KG1 (cell line): ENCODE data around the gene THOC1.

Source experiments
- DNase-seq: peaks from one replicate; lab custom pipeline; 2025; lab: John Stamatoyannopoulos, UW

Gene THOC1

DNA sequence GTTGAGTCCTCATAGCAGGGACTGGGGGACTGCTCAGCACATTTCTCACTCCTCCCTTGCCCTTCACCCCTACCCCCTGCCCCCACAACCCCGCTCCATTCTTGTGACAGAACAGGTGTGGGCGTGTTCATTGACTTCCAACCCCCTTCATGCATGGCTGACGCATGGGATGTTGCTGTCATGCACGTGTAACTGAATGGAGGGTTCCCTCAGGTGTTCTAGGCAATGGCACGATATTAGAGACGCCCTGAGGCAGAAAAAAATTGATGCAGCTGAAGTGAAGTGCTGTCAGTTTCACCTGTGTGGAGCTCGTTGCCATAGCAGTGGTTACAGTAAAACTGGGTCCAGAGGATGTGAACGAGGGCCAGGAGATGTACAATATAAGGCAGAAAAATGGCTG, 6.5 kb upstream of the THOC1 start:
- DNase-seq: no peak

DNA sequence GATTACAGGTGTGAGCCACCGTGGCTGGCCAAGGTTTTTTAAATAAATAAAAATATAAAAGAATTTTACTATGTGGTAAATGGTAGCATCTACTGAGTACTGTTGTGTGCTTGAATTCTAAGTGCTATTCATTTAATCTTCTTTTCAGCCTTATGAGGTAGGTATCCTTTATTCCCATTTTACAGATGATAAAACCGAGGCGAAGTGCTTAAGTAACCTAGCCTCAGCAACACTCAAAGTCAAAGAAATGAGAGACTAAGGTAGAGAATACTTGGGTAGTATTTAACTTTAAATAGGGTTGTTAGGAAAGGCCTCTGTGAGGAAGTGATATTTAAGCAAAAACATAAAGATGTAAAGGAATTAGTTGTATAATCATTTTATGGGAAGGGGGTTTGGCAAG, 5.7 kb upstream of the THOC1 start:
- DNase-seq: no peak

DNA sequence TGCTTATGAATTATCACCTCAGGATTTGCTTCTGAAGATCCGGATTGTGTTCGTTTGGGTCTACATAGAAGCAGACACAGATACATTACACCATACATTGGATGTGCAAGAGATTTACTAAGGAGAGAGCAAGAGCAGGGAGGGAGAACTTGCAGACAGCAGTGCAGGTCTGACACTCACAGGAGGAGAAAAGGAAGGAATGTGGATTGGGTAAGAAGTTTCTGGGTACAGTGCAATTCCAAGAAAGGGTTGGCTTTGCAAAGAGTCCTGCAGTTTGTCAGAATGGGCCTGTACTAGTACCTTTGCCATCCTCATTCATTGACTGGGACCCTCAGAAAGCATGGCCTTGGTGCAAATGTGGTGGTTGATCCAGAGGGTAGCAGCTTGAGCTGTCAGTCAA, 4.8 kb upstream of the THOC1 start:
- no peak for DNase-seq

DNA sequence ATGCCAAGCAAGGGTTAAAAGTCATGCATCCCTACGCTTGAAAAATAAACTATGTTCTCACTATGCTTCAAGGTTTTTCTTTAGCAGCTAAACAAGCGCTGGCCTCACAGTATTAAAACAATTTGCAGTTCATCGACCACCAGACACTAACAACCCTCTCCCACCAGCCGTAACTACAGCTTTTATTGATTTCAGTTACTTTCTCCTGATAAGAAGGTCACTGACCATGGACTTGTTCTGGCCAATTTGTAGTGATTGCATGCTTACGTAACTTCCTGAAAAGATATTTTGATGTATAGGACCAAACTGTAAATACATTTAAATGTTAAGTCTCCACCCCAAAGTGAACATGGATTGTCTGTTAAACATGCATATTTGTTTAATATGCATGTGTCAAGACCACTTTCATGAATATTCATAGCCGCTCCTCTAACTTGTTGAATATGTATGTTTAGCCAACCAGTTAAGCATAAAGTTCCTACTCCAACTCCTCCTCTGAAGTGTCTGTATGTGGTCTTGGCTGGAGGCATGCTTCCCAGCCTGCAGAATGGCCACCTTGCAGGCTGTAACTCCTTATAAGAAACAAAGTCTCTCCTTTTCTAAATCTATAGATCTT, 1.7 kb upstream of the THOC1 start:
- DNase-seq: no peak

DNA sequence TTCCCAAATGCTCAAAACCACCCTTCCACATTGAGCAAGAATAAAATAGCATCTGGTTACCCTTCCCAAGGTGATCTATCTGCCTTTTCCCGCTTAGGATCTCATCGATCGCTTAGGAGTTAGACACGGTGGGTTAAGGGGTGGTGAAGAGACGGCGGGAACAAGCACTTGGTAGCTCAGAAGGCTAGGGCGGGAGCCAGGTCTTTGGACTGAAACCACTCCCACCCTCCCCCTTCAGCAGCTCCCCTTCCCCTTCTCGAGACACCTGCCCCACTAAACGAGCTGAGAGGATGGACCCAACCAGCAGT, 513 bp downstream of the THOC1 start:
- DNase-seq: no peak

DNA sequence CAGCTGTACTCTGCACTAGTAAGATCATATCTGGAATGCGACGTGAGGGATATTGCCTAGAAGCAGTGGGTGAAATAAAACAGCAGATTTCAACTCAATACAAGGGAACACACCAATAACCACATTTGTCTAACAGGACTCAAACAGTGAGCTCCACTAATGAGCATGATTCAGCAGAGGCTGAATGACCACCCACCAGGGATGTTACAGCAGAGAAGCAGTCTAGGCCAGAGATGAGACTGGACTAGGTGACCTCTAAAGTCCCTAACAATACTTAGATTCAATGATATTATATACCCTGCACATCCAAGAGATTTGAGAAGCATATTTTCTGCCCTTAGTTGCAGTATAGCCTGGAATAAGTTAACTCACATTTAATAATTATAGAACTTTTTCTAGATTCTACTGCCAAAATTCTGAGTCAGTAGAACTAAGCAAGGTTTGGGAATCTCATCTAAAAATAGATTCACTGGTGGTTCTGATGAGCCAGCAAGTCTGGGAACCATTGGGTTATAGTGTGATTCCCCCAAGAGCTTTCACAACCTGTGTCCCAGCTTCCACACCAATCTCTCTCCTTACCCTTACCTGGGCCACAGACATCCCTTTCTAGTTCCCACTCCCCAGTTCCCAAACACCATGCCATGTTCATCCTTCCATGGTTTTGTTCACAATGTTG, 6.3 kb downstream of the THOC1 start:
- DNase-seq: no peak

DNA sequence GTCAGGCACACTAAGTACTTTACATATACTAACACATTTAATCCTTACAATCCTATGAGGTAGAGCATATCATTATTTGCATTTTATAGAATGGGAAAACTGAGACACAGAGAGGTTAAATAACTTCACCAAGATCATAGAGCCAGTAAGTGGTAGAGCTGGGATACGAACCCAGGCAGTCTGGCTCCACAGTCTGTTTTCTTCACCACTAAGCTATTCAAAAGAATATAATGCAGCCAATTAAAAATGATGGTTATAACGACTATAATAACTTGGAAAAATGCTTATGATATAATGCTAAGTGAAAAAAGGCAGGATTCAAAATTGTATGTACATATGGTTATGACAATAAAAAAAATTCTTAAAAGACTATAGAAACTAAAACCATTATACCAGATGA, 7.3 kb downstream of the THOC1 start:
- DNase-seq: no peak

DNA sequence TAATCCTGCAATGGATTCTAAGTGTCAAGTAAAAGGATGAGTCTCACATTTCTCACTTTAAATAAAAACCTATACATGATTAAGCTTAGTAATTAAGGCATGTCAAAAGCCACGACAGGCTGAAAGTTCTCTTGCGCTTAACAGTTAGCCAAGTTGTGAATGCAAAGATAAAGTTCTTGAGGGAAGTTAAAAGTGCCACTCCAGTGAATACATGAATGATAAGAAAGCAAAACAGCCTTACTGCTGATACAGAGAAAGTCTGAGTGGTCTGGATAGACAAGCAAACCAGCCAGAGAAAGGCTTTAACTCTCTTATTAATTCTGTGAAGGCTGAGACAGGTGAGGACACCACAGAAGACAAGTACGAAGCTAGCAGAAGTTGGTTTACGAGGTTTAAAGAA, 12.7 kb downstream of the THOC1 start:
- DNase-seq: no peak

DNA sequence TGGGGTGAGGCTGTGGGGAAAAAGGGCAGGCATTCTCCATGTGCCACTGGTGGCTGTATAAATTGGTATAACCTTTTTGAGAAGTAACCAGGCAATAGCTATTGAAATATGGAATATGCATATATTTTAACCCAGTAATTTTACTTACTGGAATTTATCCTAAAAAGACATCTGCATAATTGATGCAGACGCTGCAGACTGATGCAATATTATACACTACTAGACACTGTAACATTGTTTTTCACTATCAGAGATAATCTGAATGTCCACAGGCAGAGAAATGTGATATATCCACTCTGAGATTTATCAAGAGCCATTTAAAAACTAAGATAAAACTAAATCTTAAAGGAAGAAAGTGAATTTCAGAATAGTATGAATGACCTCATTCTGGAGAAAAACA, 14.7 kb downstream of the THOC1 start:
- DNase-seq: no peak

DNA sequence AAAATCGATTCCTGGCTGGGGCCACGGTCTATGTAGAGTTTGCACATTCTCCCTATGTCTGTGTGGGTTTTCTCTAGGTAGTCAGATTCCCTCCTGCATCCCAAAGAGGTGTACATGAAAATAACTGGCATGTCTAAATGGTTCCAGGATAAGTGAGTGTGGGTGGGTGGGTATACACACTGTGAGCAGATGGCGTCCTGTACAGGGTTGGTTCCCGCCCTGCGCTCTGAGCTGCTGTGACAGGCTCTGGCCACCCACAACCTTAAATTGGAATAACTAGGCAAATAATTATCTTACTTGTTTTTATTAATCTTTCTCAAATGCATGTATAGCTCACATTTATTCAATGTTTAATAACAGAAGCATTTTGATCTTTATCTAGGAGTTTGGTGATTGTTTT, 16.3 kb downstream of the THOC1 start:
- DNase-seq: no peak

DNA sequence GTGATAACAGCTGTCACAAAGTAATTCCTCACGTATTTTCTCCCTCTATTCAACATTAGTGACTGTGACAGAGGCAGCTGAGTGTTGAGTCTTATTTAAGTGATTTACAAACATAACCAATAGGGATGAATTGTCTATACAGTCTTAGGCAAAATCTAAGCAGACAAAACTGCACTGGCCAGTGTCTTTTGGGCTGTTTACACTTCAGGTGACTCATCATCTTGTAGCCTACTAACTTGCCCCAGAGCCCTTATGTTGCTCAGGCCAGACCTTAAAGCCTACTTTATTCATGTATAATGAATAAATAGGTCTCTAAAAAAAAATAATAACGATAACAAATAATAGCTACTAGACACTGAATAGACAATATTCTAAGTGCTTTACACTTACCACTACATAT, 17.2 kb downstream of the THOC1 start:
- DNase-seq: no peak

DNA sequence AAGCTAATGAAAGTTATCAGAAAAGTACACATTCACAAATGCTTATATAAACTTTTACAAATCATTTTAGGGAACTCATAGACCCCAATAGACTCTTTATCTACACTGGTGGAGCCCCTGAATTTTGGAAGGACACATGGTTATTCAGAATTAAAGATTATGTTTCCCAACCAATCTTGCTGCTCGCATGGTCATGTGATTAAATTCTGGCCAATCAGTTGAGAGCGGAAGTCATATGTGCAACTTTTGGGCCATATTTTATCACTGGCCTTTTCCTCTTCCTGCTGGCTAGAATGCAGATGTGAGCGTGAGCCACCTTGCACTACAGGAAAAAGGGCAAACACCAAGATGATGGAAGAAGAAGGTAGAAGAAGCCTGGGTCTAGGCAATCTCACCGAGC, 19.8 kb downstream of the THOC1 start:
- no peak for DNase-seq

DNA sequence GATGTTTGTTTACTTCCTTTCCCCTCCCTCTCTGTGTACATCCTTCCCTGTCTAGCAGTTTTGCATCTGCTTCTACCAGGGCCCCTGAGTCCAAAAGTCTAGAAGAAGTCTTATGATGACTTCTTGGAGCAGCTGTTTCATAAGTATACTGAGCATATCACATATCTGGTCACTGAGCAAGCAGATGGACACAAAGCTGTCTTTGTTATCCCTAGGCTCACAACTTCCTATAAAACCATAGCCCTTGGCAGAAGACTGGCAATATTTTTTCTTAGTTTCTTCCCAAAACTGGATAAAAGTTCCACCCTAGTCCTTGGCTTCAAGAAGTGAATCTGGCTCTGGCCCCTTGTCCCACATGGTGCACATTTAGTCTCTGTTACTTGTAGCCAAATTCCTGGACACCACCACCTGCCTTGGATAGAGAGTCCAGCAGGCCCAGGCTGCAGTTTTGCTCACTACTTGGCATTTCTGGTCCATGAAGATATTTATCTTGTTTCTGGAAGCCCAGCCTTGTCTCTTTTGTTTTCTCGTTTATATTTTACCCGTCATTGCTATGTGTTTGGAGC, 22.5 kb downstream of the THOC1 start:
- DNase-seq: no peak

DNA sequence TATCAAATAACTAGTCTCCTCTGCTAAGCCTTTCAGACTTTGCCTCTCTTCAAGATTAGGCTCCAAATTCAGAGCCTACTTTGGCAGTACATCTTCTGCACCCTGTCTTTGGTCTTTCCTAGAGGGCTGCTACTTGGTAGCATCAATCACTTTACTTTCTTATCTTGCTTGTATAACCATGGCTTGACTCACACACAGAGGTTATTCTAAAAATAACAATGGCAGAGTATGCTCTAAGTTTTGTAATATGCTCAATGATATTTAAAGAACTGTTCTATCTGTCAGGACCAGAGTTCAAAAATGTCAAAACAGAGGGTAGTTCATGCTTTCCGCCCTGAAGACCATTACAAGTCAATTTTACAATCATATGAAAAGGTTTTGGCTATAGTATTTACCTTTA, 27.7 kb downstream of the THOC1 start:
- no peak for DNase-seq

DNA sequence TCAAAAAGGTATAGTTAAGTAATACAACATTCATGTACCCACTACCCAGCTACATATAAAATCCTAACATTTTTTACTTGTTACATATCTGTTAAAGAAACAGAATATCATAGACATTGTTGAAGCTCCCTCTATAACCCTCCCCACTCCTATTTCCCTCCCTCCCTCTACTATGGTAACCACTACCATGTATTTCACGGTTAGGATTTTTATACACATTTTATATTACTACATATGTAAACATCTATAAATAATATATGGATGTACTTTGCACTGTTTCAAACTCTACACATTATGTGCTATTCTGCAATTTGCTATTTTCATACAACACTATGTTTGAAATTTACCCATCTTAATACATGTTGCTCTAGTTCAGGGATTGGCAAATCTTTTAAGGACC, 36.3 kb downstream of the THOC1 start:
- DNase-seq: no peak

DNA sequence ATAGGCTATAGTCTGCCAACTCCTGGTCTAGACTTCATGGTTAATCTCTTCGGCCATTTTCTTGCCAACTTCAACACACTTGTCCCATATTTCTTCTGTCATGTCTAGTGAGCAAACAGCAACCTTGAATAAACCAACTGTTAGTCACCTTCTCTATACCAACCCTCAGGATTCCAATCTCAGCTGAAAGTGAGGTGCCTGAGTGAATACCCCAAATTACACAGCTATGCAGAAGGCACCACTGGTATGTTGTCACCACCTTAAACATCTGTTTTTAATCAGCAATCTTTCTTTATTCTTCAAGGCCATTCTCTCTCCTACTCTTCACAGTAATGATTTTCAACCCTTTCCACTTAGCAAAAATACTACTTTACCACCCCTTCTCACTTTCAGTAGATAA, 39.3 kb downstream of the THOC1 start:
- DNase-seq: no peak

DNA sequence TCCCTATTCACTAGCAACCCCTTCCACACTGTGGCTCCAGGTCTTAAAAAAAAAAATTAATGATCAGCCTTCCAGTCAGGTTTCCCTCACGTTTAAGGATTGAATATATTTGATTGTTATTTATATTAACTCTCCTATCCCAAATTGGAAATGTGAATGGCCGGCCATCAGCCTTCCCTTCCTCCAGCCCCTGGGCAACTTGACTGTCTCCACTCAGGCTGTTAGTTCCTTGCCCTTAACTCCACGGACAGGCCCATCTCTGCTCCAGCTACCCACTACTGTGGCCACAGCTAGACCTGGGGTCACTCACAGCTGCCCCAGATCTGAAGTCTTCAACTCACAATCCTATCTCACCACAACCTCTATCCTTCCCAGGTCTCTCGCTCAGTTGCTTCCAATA, 39.9 kb downstream of the THOC1 start:
- no peak for DNase-seq

DNA sequence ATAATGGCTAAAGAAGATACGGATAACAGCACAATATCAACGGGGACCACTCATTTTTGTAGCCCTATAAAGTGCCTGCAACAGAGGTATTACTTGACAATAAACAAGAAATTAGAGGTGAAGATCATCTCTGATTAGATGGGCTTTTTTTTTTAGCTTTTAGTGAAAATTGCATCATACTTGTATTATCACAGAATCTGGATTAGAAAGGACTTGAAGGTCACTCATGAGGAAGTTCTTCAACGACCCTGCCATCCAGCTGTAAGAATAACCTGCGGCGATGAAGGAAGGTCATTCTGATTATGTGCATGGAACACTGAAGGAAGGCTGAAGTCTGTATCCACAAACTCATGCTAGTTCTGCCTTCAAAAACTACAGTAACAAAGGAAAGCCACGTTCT, 40.5 kb downstream of the THOC1 start:
- no peak for DNase-seq

DNA sequence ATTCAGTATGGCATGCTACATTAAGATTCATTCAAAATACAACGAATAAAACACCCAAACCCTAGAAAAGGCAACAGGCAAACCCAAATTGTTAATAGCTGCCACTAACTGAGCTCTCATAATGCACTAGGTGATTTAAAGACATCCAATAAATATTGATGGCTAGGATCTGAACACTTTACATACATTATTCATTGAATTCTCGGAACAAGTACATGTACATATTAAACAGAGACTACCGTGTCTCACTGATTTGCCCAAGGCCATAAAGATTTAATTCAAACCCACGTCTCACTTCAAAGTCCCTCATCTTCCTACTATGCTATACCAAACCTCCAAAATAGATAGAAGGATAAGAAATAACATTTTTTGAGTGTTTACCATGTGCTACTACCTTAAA, 42.1 kb downstream of the THOC1 start:
- DNase-seq: no peak

DNA sequence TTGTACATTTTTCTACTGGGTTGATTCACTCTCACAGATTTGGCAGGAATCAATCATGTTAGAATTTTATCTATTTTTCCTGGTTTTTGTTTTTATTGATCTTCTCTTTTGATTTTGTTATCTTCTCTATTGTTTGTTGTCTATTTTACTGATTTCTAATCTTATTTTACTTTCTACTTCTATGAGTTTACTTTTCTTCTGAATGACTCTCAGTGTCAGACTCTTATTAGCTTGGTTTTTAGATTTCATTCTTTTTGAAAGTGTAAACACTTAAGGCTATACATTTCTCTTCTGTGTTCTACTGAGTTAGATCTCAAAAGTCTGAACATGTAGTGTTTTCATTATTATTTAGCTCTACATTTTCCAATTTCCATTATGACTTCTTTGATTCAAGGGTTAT, 47.1 kb downstream of the THOC1 start:
- DNase-seq: no peak

DNA sequence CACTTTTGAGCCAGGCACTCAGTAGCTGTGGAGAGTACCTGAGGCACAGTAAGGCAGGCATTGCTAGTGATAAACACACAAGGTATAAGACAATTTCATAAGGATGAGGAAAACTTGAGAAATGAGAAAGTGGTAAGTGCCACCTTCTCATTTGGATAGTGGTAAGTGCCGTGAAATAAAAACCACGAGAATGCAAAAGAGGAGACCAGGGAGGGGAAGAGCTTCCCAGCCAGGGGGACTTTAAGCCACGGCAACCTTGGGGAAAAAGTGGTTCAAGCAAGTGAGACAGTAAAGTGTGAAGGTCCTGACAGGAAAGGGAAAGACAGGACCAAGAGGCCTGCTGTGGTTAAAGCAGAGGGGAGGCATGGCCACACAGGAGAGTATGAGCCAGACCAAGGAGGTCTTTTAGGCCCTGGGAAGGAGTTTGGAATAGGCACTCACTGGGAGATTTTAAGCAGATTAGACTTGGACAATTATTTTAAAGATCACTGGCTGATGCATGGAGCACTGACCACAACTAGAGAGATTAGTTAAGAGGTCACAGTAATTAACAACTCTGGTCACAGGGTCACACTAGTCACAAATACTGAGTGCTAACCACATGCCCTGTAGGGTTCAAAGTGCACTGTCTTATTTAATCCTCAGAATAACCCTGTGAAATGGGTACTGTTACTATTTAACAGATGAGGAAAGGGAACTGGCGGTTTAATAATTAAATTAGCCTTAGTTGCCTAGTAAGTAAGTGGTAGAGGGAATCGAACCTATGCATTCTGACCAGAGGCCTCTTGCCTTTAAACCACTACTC, 50.1 kb downstream of the THOC1 start:
- no peak for DNase-seq

DNA sequence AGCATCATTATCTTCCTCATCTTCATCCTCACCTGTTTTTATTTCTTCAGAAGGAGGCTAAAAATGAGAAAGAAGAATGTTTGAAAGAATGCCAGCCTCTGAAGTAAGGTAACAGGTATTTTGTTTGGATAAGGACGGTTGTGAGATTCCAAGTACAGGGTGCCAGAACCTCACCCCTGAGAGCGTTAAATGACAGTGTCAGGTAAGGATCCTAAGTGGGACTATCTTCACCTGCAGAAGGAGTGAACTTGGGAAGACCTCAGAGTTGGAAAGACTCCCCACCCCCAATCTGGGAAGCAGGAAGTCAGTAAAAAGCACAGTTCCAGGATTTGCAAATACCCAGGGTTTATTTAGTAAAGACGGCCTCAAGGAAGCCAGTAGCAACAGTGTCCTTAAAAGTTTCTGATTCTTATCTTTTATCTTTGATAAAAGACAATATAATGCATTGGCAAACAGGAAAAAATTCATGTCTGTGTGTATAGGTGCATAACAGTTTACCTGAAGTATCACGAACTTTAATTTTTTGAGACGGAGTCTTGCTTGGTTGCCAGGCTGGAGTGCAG, 52.3 kb downstream of the THOC1 start:
- DNase-seq: no peak

DNA sequence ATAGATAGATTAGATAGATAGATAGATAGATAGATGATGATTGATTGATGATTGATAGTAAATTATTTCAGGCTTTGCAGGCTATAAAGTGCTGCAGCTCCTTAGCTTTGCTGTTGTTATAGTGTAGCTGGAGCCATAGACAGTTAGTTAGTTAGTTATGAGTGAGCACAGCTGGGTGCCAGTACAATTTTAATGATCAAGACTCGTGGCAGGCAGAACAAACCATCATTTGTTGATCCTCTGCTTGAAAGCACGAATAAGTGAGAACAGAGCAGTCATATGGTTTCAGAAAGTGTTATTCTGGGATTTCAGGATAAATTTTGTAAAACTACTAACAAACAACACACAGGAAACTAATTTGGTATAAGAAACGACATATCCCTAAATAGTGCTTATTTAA, 53.9 kb downstream of the THOC1 start:
- DNase-seq: no peak
